Astrocyte (in vitro differentiated cells and primary cell): ENCODE results near the gene POLDIP3.
"Not testable (repeated sequence)": the region's sequence is repeated elsewhere in the genome, so short reads cannot be mapped to it uniquely, and the experiment has no call there.

Experiments
- CTCF ChIP-seq: IDR thresholded peaks from 2 replicates; pipeline ENCODE4 v1.5.1; 2011; ENCODE audit warnings: low read depth, mild to moderate bottlenecking, inconsistent platforms, low read length, moderate library complexity; ENCODE audit not compliant: insufficient read depth
- EZH2 ChIP-seq: IDR thresholded peaks from 2 replicates; pipeline ENCODE4 v1.6.1; 2012; ENCODE audit warnings: mild to moderate bottlenecking, low read length, inconsistent platforms; ENCODE audit not compliant: insufficient read depth

- not testable (repeated sequence) for TF ChIP-seq CTCF, EZH2
Measured at GRCh38 chr22:42580040-42580439, 34.6 kb downstream of the POLDIP3 start.
